Right ventricle myocardium inferior (tissue), 1 donor: ENCODE measurements around the gene GPA33. TPM values are rescaled to one million over a fixed set of nuclear protein-coding genes. Genes with fewer than 3 reads are reported as not detected.
A peak's percentile ranks its signal among the peaks of the same experiment; 100 is the strongest.

Experiments
- ATAC-seq: fragments of 200-7000 bp; cut with Tn5 transposase; one replicate; pipeline ENCODE4 v1.9.1; 2020; ENCODE audit warnings: mild to moderate bottlenecking, moderate library complexity
- DNase-seq: peaks from one replicate; pipeline ENCODE4 v3.0.0; 2021; ENCODE audit errors: missing footprints
- intact Hi-C: fragments of 100-400 bp; cut with DNase I; formaldehyde crosslinking; loops from one replicate; pipeline ENCODE4 v1.11.0; 2022
- total RNA-seq: library from RNA; stranded (reverse); fragmentation: NEBNext Ultra II Directional; extraction: Animal tissue kit (Norgen Biotek cat#: 25700); gene quantifications from one replicate; pipeline ENCODE4 v1.2.1, GENCODE V29; 2021
- donor health status: DM: no; HTN: yes; CAD: no; lungs with severe emphysema.

GPA33 gene
- total RNA-seq, 1 donor from 2014 or later, result 0.62 TPM

DNA sequence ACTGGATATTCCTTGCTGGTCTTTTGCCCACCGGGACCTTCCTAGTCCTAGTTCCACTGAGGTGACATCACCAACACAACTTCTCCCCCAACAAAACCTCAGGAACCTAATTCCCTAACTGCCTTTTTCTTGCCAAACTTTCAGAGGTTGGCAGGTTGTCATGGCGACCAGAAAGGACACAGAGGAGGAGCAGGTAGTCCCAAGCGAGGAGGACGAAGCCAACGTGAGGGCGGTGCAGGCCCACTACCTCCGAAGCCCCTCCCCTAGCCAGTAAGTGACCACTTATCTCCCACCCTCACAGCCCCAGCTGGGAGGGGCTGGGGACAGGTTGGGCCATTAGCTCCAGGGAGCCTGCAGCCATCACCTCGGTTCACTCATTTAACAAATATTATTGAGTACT is 4.5 kb upstream of the GPA33 start:
- intact Hi-C loops, result no loop called here
- DNase-seq (peak; percentile 56), ATAC-seq (peak; percentile 28)

DNA sequence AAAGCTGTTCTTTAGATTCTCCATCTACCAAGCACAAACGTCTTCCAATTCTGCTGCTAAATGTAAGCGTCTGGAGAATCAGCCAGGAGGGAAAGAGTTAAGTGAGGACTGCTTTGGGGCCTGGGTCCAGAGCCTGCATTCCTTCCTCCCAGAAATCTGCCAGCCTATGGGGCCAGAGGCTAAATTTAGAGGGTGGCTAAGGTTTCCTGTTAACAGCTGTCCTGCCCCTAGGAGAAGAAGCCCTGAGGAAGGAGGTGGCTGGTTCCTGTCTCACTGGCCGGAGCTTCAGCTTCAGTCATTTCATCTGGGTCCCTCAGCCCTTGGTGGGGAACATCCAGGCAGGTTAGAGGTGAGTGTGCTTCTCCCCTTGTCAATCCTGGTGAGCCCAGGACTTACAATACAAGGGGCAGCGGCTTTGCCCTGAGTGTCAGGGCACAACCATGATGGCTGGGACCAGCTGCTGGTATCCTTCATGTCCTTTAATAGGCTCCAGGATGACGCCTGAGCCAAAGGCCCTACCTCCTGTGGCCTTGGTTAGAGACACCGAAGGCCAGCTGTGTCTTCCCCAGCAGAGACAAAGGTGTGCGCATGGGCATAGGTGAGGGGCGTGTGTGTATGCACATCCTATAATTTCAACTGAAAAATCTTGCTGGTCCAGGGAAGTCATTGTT is 3.8 kb upstream of the GPA33 start, which contains the start of gene STYXL2:
Gene STYXL2, plus strand, starts transcription at position 230 of the 671 bp plus-strand sequence. CDS start 775 bp downstream, outside the sequence.
- DNase-seq (no peak), ATAC-seq (peak; percentile 93)
- intact Hi-C loops, result no loop called here

DNA sequence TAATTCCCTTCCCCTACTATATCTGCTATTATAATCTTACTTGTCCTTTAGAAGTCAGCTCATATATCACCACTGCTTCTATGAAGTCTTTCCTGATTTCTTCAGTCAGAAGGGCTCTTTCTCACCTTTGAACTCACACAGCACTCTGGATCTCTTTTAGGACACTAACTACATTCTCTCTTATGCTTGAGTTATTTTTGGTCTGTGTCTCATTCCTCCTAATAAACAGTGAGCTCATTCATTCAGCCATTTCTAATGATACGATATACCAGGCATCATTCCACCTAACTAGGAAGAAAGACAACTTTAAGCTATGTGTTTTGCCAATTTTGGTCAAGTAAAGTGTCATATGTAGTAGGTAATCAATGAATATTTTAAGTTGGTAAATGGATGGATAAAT is 2.5 kb upstream of the GPA33 start:
- DNase-seq (no peak), ATAC-seq (peak; percentile 58)
- intact Hi-C loops, result no loop called here

DNA sequence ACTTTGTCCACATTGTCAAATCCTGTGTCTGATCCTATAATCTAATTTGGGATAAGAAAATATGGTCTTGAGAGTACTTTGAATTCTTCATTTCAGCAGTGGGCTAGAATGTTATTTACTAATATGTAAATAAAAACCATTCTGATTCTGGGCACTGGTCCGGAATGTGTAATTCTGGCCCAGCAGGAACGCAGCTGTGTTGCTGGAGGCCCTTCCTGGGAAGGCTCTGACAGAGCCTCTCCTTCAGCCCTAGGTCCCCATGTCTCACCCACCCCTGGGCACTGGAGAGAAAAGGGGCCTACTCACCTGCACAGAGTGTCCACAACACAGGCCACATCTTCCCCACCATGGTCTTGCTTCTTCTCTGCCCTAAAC is 251 bp downstream of the GPA33 start:
- intact Hi-C loops, result no loop called here
- DNase-seq (no peak), ATAC-seq (no peak)

DNA sequence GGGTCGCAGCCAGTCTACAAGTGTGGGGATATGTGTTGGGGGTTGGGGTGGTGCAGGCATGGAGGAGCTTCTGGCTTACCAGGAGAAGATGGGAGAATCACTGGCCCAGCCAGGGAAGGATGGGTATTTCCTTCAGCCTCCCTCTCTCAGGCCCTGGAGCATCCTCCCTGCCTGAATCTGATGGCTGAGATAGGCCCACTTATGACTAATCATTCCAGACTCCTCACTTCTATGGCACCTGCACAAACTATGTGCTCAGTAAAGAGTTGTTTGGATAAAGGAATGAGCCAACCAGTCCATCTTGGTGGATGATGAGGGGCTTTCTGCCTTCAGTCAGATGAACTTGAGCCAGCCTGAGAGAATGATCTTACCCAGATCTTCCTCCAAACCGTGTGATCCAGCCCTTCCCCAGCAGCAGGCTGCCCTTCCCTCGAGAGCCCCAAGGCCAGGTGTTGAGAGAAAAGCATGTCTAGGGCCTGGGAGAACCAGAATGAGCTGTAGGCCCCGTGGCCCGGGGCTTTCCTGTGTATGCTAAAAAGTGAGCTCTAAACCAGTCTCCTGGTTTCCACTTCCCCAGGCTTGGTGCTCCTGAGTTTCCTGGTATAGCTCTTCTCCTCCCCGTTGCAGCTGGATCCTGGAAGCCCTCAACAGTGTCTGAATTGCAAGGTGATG is 1.3 kb downstream of the GPA33 start:
- intact Hi-C loops, result no loop called here
- DNase-seq, result no peak

DNA sequence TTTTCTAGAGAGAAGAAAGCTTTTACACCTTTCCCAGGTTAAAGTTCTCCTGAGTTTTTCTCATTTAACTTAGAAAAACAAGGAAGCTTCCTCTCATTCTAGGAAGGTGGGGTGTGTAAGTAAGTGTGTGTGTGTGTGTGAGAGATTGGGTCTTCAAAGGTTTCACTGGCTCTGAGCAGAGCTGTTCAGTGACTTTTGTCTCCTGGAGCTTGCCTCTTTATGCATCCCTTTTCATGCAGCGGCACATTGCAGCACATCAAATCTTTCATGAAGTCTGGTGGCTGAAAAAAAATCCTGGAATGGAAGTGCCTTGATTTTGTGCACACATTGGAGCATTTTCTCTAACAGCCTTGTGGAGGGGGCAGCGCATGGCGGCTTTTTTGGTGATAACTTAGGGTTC is 3.4 kb downstream of the GPA33 start:
- intact Hi-C loops, result no loop called here
- ATAC-seq (no peak), DNase-seq (no peak)

More for the DNA sequence above, 1.3 kb downstream of the GPA33 start:
- ATAC-seq, result no peak

DNA sequence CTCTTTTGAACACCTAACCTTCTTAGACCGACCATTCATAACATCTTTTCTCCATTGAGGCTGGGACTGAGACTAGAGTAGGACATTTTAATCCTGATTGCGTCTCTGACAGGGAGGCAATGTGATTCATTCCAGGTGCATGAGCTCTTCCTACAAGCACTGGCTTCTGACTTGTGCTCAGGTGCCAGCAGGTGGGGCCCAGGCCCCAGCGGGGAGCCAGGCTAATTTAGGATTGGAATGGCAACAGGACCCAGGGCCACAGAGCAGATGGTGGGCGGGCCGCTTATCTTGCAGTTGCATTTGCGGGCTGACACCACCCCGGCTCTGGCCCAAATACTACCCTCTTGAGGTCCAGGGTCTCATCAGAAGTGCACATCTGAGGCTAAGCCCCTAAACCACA is 4.1 kb downstream of the GPA33 start:
- DNase-seq (no peak), ATAC-seq (no peak)
- intact Hi-C loops, result no loop called here

DNA sequence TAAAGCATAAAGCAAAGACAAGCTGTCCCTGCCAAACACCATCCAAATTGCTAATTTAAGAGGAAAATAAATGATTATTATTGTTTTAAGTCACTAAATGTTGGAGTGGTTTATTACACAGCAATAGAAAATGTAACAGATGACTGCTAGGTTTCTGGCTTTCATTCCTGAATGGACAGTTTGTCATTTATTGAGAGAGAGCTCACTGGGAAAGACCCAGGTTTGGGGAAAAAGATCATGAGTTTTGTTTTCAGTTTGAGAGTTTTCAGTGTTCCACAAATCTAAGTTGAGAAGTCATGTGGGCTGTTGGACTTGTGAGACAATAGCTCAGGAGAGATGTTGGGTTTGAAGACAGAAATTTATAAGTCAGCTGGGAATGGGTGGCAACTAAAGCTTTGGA is 5.4 kb downstream of the GPA33 start:
- intact Hi-C loops, result no loop called here
- ATAC-seq, result no peak

DNA sequence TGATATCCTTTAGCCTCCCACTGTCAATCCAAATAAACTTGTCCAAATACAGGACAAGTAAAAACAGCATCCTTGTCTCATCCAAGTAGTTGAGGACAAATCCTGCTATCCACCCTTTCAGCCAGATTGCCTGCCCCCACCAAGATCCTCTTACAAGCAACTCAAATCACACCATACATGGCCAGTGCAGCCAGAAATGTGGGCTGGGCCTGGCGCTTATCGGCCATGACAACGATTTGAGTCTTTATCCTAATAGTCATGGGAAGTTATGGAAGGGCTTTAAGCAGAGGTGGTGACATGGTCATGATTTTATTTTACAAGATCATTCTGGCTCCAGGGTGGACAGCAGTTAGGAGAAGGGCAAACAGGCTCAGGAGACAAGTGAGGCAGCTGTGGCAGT is 6.3 kb downstream of the GPA33 start:
- intact Hi-C loops, result no loop called here
- ATAC-seq (no peak), DNase-seq (no peak)

More for the DNA sequence above, 5.4 kb downstream of the GPA33 start:
- no peak for DNase-seq

DNA sequence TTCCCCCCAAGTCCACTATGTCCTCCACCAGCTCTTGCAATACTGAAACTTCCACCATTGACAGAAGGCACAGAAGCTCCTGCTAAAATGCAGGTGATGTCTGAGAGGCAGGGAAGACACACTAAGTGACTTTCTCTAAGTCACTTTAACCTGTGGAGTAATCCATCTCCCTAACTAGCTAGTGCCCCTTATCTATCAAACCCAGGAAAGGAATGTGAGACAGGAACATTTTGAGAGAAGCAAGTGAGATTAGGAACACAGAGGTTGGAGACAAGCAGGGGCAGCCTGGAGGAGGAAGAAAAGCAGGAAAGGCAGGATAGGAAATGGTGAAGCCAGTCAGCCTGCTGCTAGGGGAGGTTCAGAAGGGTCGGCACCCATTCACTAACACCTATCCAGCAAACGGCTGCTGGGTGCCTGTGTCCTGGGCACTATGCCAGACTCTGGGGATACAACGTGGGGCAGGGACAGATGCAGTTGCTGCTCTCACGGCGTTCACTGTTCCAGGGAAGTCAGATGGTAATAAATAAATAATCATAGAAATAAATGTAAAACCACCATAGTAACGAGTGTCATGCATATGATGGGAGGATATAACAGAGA is 7.0 kb downstream of the GPA33 start:
- intact Hi-C loops, result no loop called here
- no peak for ATAC-seq
- DNase-seq, result no peak

DNA sequence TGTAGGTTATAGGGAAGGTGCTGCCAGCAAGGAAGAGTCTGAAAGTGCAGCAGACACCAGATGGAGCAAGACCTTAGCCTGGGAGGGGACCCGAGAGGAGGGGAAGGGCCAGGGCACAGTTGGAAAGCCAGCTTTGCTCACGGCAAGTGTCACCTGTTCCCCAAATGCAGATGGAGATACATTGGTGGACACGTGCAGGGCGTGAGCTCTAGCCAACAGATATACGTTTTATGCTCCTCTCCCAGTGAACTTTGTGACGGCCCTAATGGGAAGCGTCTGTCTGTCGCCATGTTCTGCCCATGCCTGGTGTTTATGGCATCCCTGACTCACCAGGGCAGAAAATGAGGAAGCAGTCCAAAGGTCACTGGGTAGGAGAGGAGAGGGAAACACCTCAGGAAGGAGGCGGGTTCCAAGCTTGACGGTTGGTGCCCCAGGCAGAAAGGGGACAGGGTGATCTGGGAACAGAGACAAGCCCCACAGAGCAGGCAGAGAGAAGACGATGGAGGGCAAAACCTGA is 7.6 kb downstream of the GPA33 start:
- no peak for DNase-seq
- ATAC-seq, result no peak
- intact Hi-C loops, result no loop called here

DNA sequence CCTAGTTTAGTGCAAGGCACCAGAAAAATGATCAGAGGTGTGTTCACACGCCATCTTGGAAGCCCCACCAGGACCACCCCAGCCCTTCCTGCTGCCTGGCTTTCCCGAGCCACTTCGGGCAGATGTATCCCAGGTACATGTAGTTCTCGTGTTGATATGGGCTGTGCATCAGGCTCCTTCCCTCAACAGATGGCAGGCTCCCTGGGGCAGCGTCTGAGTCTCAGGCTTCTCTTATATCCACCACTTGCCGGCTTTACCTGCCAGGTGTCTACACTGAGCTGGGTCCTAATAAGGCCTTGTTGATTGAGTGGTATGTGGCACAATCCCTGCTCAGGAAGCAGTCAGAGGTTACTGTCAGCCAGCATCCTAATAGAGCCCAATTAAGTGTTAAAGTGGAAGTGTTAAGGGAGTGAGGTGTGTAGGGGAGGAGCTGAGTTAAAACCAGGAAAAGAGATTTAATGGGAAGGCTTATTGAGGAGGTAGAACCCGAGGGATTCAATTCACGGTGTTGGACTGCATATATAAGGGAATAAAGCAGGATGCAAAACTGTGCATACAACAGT is 8.5 kb downstream of the GPA33 start:
- ATAC-seq, result no peak
- intact Hi-C loops, result no loop called here
- DNase-seq, result no peak

DNA sequence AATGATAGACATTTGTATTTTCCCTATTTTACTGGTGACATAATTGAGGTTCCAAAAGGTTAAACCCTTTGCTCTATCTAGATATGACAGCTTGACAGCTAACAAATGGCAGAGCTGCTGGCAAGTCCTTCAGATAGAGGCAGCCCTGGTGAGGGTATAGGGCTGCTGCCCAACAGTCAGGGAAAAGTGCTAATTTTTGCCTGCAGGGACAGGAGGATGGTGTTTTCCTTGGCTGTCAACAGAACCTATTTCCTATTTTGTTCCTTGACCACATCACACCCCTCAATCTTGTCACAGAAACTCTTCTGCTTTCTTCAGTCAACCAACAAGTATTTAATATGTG is 12.3 kb downstream of the GPA33 start:
- intact Hi-C loops, result no loop called here
- ATAC-seq, result no peak
- no peak for DNase-seq

DNA sequence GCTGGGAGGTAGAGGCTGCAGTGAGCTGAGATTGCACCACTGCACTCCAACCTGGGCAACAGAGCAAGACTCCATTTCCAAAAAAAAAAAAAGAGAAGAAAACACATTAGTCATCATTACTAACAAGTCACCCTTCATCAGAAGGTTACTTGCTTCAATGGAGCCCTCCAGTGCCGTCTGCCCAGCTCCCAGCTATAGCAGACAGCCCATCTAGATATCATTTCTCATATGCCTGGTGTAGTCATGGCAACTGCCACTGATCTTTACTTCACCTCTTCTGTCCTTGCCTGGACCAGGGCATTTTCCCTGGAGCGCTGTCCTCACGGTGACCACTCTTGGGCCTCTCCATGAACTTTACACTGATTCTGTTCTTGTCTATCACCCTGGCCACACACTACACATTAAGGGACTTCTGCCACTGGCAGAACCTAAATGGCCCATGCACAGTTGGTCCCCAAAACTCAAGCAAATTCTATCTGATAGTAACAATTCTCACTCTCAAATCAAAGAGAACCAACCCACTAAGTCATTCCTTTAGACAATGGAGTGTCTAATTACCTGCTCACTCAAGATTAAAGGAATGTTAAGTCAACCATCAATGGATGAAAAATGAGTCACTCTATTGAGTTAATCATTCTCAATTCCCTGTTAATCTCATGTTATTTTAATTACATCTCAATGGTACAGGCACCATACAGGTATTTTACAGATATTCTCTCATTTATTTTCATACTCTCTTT is 12.9 kb downstream of the GPA33 start:
- DNase-seq (no peak), ATAC-seq (no peak)
- intact Hi-C loops, result no loop called here

DNA sequence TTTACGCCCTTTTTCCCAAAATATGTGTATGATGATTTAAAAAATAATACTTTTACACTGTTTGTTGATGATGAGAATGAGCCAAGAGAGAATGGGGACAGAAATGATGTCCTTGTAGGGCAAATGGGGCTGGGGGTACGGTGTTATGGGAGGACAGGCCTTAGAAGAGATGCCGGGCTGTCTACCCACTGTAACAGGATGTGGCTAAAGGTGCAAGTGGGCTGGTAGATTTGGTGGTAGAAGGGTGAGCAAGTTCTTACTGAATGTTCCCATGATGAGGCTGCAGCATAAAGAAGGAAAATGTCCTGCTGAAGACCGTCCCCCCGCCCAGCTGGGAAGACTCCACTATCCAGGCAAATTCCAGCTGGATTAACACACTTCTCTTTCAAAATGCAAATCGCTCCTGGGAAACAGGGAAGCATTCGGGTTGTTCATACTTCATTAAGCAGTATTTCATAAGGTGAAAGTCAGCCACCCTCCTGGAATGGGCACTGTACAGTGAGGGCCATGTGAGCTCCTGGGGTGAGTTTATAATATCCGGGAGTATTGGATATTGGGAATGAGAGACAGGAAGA is 14.0 kb downstream of the GPA33 start:
- intact Hi-C loops, result no loop called here
- DNase-seq (no peak), ATAC-seq (no peak)

DNA sequence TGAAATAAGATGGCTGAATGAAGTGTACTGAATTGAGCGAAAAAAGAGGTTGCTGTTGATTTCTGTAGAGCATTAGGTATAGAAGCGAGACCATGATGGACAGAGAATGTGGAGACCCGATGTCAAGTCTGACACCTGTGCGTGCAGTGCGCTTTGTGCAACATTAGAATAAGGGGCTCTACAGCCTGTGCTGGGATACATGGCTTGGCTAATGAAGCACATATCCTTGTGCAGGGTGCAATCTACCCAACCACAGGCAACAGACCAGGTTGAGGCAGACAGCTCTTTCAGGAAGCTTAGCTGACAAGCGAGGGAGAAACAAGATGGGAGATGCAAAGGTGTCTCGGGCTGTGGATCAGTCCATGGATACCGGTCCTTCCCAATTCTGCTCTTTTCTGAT is 18.9 kb downstream of the GPA33 start:
- DNase-seq (no peak), ATAC-seq (no peak)
- intact Hi-C loops, result no loop called here

DNA sequence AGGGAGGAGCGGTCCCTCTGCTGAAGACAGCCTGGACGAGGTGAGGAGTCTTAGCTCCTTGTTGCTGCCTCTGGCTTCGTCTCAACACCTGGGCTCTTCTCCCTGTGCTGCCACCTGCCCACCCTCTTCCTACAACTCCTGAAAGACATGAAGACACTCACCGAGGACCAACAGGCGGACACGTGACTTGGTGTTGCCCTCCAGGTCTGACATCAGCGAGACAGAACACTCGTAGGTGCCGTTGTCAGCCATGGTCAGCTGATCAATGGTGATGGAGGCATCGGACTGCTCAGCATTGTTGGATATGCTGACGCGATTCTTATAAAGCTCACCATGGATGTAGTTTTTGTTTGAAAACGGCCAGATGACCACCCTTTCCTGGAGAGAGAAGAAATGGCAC is 21.4 kb downstream of the GPA33 start:
- intact Hi-C loops, result loop anchor here (5.0 kb wide), 2 partner anchors 54 to 464 kb away; no protein-coding TSS in a partner anchor
- no peak for DNase-seq
- ATAC-seq, result no peak

DNA sequence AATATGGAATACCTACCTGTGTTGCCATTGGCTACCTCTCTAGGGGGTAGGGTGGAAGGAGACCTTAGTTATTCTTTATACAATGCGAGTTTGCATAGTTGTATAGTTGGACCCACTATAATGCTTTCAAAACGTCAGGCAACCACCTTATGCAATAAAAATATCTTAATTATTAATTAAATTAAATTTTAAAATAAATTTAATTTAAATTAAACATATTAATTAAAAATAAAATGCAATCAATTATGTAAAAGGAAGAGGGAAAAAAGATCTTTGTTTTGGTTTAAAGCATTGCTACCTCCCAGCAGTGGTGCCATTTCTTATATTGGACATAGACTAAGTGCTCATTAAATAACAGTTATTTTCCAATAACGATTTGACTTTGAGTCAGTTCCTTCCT is 22.3 kb downstream of the GPA33 start:
- ATAC-seq, result no peak
- DNase-seq, result no peak
- intact Hi-C loops, result loop anchor here (2.0 to 5.0 kb wide), 3 partner anchors 54 to 464 kb away; no protein-coding TSS in a partner anchor
